Neural progenitor cell (in vitro differentiated cells): ENCODE measurements around the gene A1CF. TPM values are rescaled to one million over a fixed set of nuclear protein-coding genes. Genes with fewer than 3 reads are reported as not detected.
A peak's percentile ranks its signal among the peaks of the same experiment; 100 is the strongest.

ENCODE experiments used
- DNase-seq: peaks from one replicate; pipeline ENCODE4 v3.0.0-alpha.2; 2016; ENCODE audit warnings: low spot score
- H2AFZ ChIP-seq: fragments of 200-600 bp; sonication (generic); replicated peaks from 2 replicates; pipeline ENCODE4 v1.6.1; 2016; ENCODE audit warnings: antibody characterized with exemption
- H3F3A ChIP-seq: fragments of 200-600 bp; sonication (generic); 2 replicates; pipeline ENCODE4 v1.6.1; 2016; ENCODE audit warnings: antibody characterized with exemption, low read depth
- H3K27ac ChIP-seq: fragments of 200-600 bp; sonication (generic); 2 replicates; pipeline ENCODE4 v1.5.1; 2016; ENCODE audit warnings: mild to moderate bottlenecking
- H3K27me3 ChIP-seq: fragments of 200-600 bp; sonication (generic); 2 replicates; pipeline ENCODE4 v1.6.1; 2016; ENCODE audit warnings: mild to moderate bottlenecking, moderate library complexity
- H3K36me3 ChIP-seq: fragments of 200-600 bp; sonication (generic); 2 replicates; pipeline ENCODE4 v1.5.1; 2016
- H3K4me1 ChIP-seq: fragments of 200-600 bp; sonication (generic); 2 replicates; pipeline ENCODE4 v1.6.1; 2016; ENCODE audit warnings: mixed run types
- H3K4me2 ChIP-seq: fragments of 200-600 bp; sonication (generic); 2 replicates; pipeline ENCODE4 v1.6.1; 2016
- H3K4me3 ChIP-seq: fragments of 200-600 bp; sonication (generic); 2 replicates; pipeline ENCODE4 v1.5.1; 2016
- H3K79me2 ChIP-seq: fragments of 200-600 bp; sonication (generic); 2 replicates; pipeline ENCODE4 v1.6.1; 2016; ENCODE audit warnings: low read depth
- H3K9ac ChIP-seq: fragments of 200-600 bp; sonication (generic); 2 replicates; pipeline ENCODE4 v1.6.1; 2016
- H3K9me3 ChIP-seq: fragments of 200-600 bp; sonication (generic); 2 replicates; pipeline ENCODE4 v1.5.1; 2016; ENCODE audit warnings: low read depth
- H4K20me1 ChIP-seq: fragments of 200-600 bp; sonication (generic); 2 replicates; pipeline ENCODE4 v1.6.1; 2016; ENCODE audit warnings: low read depth
- H3K27ac Mint-ChIP-seq: 3 replicates; pipeline ENCODE4 v1.8.0; 2021; ENCODE audit warnings: mixed read lengths
- H3K27me3 Mint-ChIP-seq: 2 replicates; pipeline ENCODE4 v1.8.0; 2022; ENCODE audit warnings: low read depth, mild to moderate bottlenecking, inconsistent platforms, moderate library complexity, mixed read lengths; ENCODE audit not compliant: insufficient read depth
- H3K36me3 Mint-ChIP-seq: 3 replicates; pipeline ENCODE4 v1.8.0; 2021; ENCODE audit warnings: mixed read lengths
- H3K4me1 Mint-ChIP-seq: 3 replicates; pipeline ENCODE4 v1.8.0; 2021; ENCODE audit warnings: mixed read lengths
- H3K4me3 Mint-ChIP-seq: 3 replicates; pipeline ENCODE4 v1.8.0; 2021; ENCODE audit warnings: mild to moderate bottlenecking, moderate library complexity, mixed read lengths
- H3K9me3 Mint-ChIP-seq: 3 replicates; pipeline ENCODE4 v1.8.0; 2020; ENCODE audit warnings: mixed read lengths
- CTCF ChIP-seq: fragments of 200-600 bp; sonication (generic); IDR thresholded peaks from 2 replicates; pipeline ENCODE4 v1.5.1; 2017; ENCODE audit warnings: antibody characterized with exemption, mild to moderate bottlenecking
- EZH2 ChIP-seq: fragments of 200-600 bp; sonication (generic); IDR thresholded peaks from 2 replicates; pipeline ENCODE4 v1.6.1; 2017; ENCODE audit warnings: antibody characterized with exemption, mild to moderate bottlenecking, moderate library complexity
- EZH2phosphoT487 ChIP-seq: fragments of 200-600 bp; sonication (generic); IDR thresholded peaks from 2 replicates; pipeline ENCODE4 v1.6.1; 2017; ENCODE audit warnings: antibody characterized with exemption
- total RNA-seq: library from RNA; depleted of rRNA; stranded (reverse); fragments of >200 nt; gene quantifications from 2 replicates; pipeline ENCODE4 v1.2.3, GENCODE V29; 2015; ENCODE audit warnings: low replicate concordance

The A1CF gene
- total RNA-seq, 1 donor from 2014 or later: not detected

DNA sequence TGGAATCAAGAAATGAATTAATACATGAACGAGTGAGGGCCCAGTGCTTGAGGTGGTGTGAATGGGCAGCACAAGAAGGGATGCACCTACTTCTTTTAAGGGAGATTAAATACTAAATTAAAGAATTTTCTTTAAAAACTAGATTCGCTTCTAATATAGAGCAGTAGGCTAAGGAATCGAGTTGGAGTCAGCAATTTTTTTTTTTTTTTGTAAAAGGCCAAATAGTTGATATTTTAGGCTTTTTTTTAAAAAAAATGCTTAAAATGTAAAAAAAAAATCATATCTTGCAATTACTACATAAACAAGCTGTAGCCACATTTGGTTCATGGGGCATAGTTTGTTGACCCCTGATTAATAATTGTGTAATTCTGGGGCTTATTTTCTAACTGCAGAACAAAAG is 31.9 kb downstream of the A1CF start:
- Mint-ChIP-seq H3K9me3 (no peaks in the 10 kb centered on the region), H3K27ac (no peak overlapping the region), H3K4me1 (peaks cover 23% of the 10 kb centered on the region), H3K4me3 (no peak overlapping the region), H3K36me3 (no peaks in the 10 kb centered on the region), H3K27me3 (no peaks in the 10 kb centered on the region)
- Histone ChIP-seq H3K9me3 (no peaks in the 10 kb centered on the region), H3K9ac (no peak overlapping the region), H3K27me3 (no peaks in the 10 kb centered on the region), H3K4me1 (peaks cover 56% of the 10 kb centered on the region), H2AFZ (no peak overlapping the region), H4K20me1 (no peaks in the 10 kb centered on the region), H3F3A (peaks cover 38% of the 10 kb centered on the region), H3K27ac (no peak overlapping the region), H3K4me2 (no peak overlapping the region), H3K36me3 (no peaks in the 10 kb centered on the region), H3K4me3 (no peak overlapping the region), H3K79me2 (no peaks in the 10 kb centered on the region)
- TF ChIP-seq EZH2phosphoT487: no peak
- no peak for TF ChIP-seq CTCF
- no peak for TF ChIP-seq EZH2
- no peak for DNase-seq

DNA sequence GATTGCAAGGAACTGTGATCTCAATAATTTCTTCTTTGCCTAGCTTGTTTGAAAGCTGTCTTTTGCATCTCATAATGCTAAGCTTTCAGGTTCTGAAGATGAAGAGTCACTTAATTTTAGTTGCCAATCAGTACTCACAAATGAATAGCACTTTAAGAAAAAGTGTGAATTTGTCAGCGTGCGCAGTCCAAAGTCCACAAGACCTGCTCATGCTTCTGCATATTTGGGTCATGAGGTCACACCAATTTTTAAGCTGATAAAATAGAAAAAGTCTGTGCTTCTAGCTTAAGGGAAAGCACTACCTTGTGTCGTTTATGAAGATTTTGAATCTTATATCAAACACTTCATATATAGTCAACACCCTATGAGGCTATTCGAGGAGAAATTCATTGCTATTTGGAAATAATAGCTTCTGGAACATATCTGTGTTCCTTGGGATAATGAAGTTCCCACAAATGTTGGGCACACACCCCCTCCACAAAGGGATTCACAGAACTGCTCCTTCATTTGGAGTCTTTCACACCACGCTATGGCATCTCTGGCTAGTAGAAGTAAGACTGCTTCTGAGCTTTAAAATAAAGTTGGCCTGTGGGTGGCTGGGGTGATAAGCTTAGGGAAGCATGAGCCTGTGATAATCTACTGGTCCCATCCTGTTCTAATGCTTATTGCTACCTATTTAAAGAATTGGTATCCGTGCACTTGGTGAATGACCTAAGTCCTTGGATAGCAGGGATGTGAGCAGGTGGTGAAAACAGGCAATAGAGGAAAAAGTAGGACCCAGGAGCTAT is 33.3 kb downstream of the A1CF start:
- no peaks in the 10 kb centered on the region for H4K20me1 ChIP-seq
- H3K27ac ChIP-seq: peak overlapping the region; percentile 71
- H3K4me3 ChIP-seq: no peak overlapping the region
- H3K9me3 Mint-ChIP-seq: no peaks in the 10 kb centered on the region
- H3K9ac ChIP-seq: no peak overlapping the region
- H3K79me2 ChIP-seq: no peaks in the 10 kb centered on the region
- no peak overlapping the region for H2AFZ ChIP-seq
- H3K27ac Mint-ChIP-seq: no peak overlapping the region
- no peaks in the 10 kb centered on the region for H3K27me3 Mint-ChIP-seq
- no peaks in the 10 kb centered on the region for H3K36me3 ChIP-seq
- H3K4me2 ChIP-seq: peak overlapping the region; percentile 34
- no peak overlapping the region for H3K4me3 Mint-ChIP-seq
- no peak for TF ChIP-seq EZH2
- TF ChIP-seq EZH2phosphoT487: no peak
- TF ChIP-seq CTCF: no peak
- peaks cover 46% of the 10 kb centered on the region for H3K4me1 ChIP-seq
- no peaks in the 10 kb centered on the region for H3K9me3 ChIP-seq
- peaks cover 31% of the 10 kb centered on the region for H3F3A ChIP-seq
- peaks cover 15% of the 10 kb centered on the region for H3K4me1 Mint-ChIP-seq
- H3K36me3 Mint-ChIP-seq: no peaks in the 10 kb centered on the region
- no peak for DNase-seq
- no peaks in the 10 kb centered on the region for H3K27me3 ChIP-seq

GRCh38 chr10:50850578-50851230 is 34.7 kb downstream of the A1CF start:
- H3K4me1 ChIP-seq: peaks cover 51% of the 10 kb centered on the region
- peak; percentile 68 for DNase-seq
- Mint-ChIP-seq H3K4me1 (peaks cover 17% of the 10 kb centered on the region), H3K27ac (no peak overlapping the region), H3K36me3 (no peaks in the 10 kb centered on the region), H3K27me3 (no peaks in the 10 kb centered on the region), H3K4me3 (no peak overlapping the region), H3K9me3 (no peaks in the 10 kb centered on the region)
- H3K4me2 ChIP-seq: peak overlapping the region; percentile 34
- peaks cover 30% of the 10 kb centered on the region for H3F3A ChIP-seq
- H4K20me1 ChIP-seq: no peaks in the 10 kb centered on the region
- no peak overlapping the region for H2AFZ ChIP-seq
- no peaks in the 10 kb centered on the region for H3K9me3 ChIP-seq
- no peaks in the 10 kb centered on the region for H3K27me3 ChIP-seq
- no peaks in the 10 kb centered on the region for H3K36me3 ChIP-seq
- H3K4me3 ChIP-seq: peak overlapping the region; percentile 11
- no peaks in the 10 kb centered on the region for H3K79me2 ChIP-seq
- TF ChIP-seq CTCF (no peak), EZH2 (no peak), EZH2phosphoT487 (peak; percentile 48)
- H3K9ac ChIP-seq: no peak overlapping the region
- H3K27ac ChIP-seq: peak overlapping the region; percentile 71
